WTC11 (cell line): ENCODE data around the gene HIPK2.

Experiments used
- CREB1 ChIP-seq: sonication (generic); formaldehyde crosslinking; IDR thresholded peaks from 2 replicates; pipeline ENCODE4 v1.8.0; 2023; ENCODE audit warnings: mild to moderate bottlenecking, missing genetic modification reagents
- JAZF1 ChIP-seq: fragments of 250-450 bp; sonication (Bioruptor Pico); IDR thresholded peaks from 2 replicates; pipeline ENCODE4 v1.9.0; 2021; ENCODE audit warnings: moderate library complexity, mild to moderate bottlenecking, inconsistent platforms
- JUN ChIP-seq: sonication (generic); formaldehyde crosslinking; IDR thresholded peaks from 2 replicates; pipeline ENCODE4 v1.8.0; 2023; ENCODE audit warnings: mild to moderate bottlenecking, missing genetic modification reagents
- MYBL2 ChIP-seq: sonication (generic); formaldehyde crosslinking; IDR thresholded peaks from 2 replicates; pipeline ENCODE4 v1.8.1; 2023; ENCODE audit warnings: mild to moderate bottlenecking, moderate library complexity, missing genetic modification reagents
- ZNF138 ChIP-seq: sonication (generic); formaldehyde crosslinking; conservative IDR thresholded peaks from 2 replicates; pipeline ENCODE4 v1.8.1; 2022; ENCODE audit warnings: mild to moderate bottlenecking, moderate library complexity, missing genetic modification reagents
- ZNF232 ChIP-seq: sonication (generic); formaldehyde crosslinking; IDR thresholded peaks from 2 replicates; pipeline ENCODE4 v1.8.0; 2022; ENCODE audit warnings: mild to moderate bottlenecking, missing genetic modification reagents
- TF ChIP-seq, protein P1 (sequence below): fragments of 200-600 bp; IDR thresholded peaks from 2 replicates; pipeline ENCODE4 v1.8.0; 2022; ENCODE audit warnings: antibody characterized with exemption

DNA sequence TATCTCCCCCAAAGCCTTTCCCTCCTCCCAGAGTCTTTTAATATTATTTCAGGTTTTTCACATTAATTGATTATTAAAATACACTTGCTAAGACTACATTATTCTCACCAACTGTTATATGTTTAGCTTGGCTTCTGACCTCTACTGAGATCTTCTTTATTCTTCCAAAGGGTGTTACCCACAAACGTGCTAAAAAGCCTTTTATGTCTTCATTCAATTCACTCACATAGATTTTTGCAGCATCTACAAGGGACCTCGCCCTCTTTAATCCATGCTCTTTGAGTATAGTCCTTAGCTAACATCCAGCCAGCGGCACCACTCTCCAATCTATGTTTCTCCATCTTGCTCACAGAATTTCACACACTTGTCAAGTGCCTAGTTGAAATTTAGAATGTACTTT, 115.9 kb downstream of the HIPK2 start:
- TF ChIP-seq, protein P1, sequence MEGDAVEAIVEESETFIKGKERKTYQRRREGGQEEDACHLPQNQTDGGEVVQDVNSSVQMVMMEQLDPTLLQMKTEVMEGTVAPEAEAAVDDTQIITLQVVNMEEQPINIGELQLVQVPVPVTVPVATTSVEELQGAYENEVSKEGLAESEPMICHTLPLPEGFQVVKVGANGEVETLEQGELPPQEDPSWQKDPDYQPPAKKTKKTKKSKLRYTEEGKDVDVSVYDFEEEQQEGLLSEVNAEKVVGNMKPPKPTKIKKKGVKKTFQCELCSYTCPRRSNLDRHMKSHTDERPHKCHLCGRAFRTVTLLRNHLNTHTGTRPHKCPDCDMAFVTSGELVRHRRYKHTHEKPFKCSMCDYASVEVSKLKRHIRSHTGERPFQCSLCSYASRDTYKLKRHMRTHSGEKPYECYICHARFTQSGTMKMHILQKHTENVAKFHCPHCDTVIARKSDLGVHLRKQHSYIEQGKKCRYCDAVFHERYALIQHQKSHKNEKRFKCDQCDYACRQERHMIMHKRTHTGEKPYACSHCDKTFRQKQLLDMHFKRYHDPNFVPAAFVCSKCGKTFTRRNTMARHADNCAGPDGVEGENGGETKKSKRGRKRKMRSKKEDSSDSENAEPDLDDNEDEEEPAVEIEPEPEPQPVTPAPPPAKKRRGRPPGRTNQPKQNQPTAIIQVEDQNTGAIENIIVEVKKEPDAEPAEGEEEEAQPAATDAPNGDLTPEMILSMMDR = no peak
- no peak for TF ChIP-seq JAZF1
- TF ChIP-seq ZNF232 (CRISPR knock-in tag) = no peak
- TF ChIP-seq ZNF138 = no peak
- TF ChIP-seq CREB1 (CRISPR knock-in tag) = no peak
- no peak for TF ChIP-seq JUN (CRISPR knock-in tag)
- no peak for TF ChIP-seq MYBL2 (CRISPR knock-in tag)
